GM15510 (cell line): Measurements from ENCODE around the gene TXN.

Experiments used
- POLR2A ChIP-seq: IDR thresholded peaks from 3 replicates; pipeline ENCODE4 v1.6.1; 2011; ENCODE audit warnings: borderline replicate concordance; ENCODE audit not compliant: insufficient read length; ENCODE audit errors: extremely low read depth

The TXN gene

GRCh38 chr9:110256380-110257096, at the start of gene TXN:
Gene TXN (minus strand): TSS chr9:110256507. CDS start chr9:110256435, 72 bp downstream.
- TF ChIP-seq POLR2A = peak; percentile 96

GRCh38 chr9:110303133-110303532, 46.8 kb upstream of the TXN start:
- TF ChIP-seq POLR2A = no peak

DNA sequence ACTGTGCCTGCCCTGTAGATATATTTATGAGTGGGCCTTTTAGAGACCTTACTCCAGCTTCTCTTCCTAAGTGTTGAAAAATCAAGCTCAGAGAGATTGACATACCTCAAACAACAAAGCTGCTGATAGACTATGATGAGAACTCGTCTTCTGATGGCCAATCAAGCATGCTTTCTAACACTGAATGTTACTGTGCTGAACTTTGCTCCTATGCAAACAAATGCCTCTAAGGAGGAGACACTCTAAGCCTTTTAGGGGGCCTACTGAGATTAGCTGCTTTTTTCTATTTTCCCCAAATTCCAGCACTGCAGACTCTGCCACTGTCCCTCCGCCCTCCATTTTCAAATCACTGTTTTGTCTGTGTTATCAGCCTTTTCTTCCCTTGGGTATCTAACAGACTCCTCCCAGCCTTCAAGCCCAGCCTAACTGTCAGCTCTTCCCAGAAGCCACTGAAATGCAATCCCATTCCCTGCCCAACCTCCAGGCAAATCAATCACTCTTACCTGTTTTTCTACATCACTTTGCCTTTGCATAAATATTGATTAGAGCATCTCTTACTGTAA, 41.8 kb upstream of the TXN start:
- TF ChIP-seq POLR2A = no peak

DNA sequence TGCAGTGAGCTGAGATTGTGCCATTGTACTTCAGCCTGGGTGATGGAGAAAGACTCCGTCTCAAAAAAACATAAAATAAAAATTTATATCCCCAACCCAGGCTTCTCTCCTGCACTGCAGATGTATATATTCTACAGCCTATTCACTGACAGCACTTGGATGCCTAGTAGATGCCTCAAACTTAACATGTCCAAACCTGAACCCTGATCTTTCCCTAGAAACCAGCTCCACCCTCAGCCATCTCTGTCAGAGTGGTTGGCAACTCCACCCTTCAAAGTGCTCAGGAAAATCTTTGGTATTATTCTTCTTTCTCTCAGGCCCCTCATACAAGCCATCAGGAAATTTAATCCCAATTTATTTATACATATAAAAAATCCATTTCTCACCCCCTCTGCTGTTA, 36.9 kb upstream of the TXN start:
- TF ChIP-seq POLR2A = no peak

DNA sequence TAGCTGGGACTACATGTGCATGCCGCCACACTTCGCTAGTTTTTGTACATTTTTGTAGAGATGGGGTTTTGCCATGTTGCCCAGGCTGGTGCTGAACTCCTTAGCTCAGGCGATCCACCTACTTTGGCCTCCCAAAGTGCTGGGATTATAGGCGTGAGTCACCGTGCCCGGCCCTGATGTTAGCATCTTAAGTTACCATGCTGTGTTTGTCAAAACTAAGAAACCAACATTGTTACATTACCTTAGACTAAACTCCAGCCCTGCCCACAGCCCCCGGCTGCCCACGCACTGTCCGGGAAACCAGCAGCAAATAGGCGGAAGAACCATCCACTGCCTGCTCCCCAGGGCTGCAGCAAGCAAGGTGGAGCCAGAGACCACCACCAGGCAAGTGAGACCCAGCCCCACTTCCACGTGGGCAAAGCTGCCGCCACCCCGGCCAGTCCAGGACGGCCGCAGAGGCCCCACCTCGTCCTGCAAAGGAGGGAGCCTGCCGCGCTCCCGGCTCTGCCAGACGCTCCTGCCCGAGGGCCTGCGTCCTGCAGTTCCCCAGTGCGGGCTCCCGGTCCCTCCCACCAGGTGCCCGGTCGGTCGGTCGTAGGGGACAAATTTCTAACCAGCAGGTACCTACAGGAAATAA, 35.7 kb upstream of the TXN start:
- no peak for TF ChIP-seq POLR2A

DNA sequence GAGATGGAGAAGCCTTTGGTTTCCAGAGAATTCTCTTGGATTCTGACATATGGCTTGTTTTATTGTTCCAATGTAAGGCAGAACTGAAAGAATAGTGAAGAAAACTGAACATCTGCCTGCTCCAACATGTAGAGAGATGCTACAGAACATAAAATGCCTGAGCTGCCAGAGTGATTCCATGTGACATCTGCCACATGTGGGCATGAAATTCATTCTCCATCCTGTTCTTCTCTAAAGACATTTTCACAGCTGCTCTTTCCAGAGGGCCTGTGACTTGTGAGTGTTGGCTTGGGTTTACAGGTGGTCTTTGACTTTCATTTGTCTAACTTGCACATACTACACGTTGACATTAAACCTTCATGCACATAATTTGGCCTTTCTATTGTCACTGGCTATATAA, 33.7 kb upstream of the TXN start:
- TF ChIP-seq POLR2A = no peak

GRCh38 chr9:110288503-110288902, 32.2 kb upstream of the TXN start:
- no peak for TF ChIP-seq POLR2A

DNA sequence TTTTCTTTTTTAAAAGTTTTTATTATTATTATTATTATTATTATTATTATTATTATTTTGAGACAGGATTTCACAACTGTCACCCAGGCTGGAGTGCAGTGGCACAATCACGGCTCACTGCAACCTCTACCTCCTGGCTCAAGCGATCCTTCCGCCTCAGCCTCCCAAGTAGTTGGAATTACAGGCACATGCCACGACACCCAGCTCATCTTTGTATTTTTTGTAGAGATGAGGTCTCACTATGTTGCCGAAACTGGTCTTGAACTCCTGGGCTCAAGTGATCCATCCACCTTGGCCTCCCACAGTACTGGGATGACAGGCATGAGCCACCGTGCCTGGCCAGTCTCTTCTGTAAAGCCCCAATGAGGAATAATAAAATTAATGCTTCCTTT, 31.0 kb upstream of the TXN start:
- no peak for TF ChIP-seq POLR2A

GRCh38 chr9:110284211-110284844, 28.0 kb upstream of the TXN start:
- no peak for TF ChIP-seq POLR2A

DNA sequence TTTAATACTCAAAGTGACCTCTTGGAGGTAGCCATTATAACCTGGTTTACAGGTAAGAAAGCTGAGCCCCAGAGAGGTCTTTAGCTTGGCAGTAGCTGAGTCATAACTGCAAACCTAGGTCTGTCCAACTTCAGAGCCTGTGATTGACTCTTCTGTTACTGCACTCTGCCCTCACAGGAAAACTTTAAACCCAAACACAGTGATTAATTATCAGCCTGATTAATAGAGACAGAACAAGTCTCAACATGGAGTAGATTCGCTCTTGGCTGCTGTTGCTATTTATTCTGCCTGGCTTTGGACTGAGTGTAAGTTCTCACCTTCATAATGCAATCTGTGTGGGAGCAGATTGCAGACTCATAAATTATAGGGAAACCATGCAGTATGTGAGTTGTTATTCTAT, 27.4 kb upstream of the TXN start:
- TF ChIP-seq POLR2A = no peak

GRCh38 chr9:110282739-110283081, 26.4 kb upstream of the TXN start:
- TF ChIP-seq POLR2A = no peak

GRCh38 chr9:110282018-110282738, 25.9 kb upstream of the TXN start:
- TF ChIP-seq POLR2A = no peak

- TF ChIP-seq POLR2A = no peak
Measured at GRCh38 chr9:110278080-110278707, 21.9 kb upstream of the TXN start.

GRCh38 chr9:110276781-110277180, 20.5 kb upstream of the TXN start:
- no peak for TF ChIP-seq POLR2A
